SK-N-SH (cell line): ENCODE results near the gene HMGCL.
A peak's percentile ranks its signal among the peaks of the same experiment; 100 is the strongest.

Experiments used
- EP300 ChIP-seq, 2 experiments: IDR thresholded peaks; 2 replicates each; pipeline versions ENCODE4 v1.4.0 to v1.6.1; 2012; ENCODE audit warnings: borderline replicate concordance in 1 of 2, low read depth in 1 of 2, low read length in 1 of 2
- MAX ChIP-seq: IDR thresholded peaks from 2 replicates; pipeline ENCODE4 v1.4.0; 2012; ENCODE audit warnings: low read depth
- MEF2A ChIP-seq: IDR thresholded peaks from 2 replicates; pipeline ENCODE4 v1.4.0; 2012; ENCODE audit warnings: low read depth, borderline replicate concordance
- POLR2AphosphoS5 ChIP-seq: IDR thresholded peaks from 2 replicates; pipeline ENCODE4 v1.6.1; 2012; ENCODE audit warnings: low read depth, low read length
- SMC3 ChIP-seq: IDR thresholded peaks from 2 replicates; pipeline ENCODE4 v1.6.1; 2012; ENCODE audit warnings: low read depth, low read length, improper control_type of control experiment
- USF2 ChIP-seq: fragments of 150-350 bp; IDR thresholded peaks from 2 replicates; pipeline ENCODE4 v1.6.1; 2017; ENCODE audit warnings: antibody characterized with exemption, low read length, low read depth, borderline replicate concordance

GRCh38 chr1:23825076-23825761 lies at the start of gene HMGCL:
- TF ChIP-seq EP300 (IDR thresholded peaks at IDR 0.05; ENCODE audit: borderline replicate concordance in 1 of 2, low read depth in 1 of 2, low read length in 1 of 2) (0 out of 4 replicates have a peak, but pooled peaks of 1 of the 2 experiments have one; percentile 6), MAX (no peak; the same call in 1 of the 2 replicates), POLR2AphosphoS5 (peak; percentile 97), SMC3 (no peak), MEF2A (no peak), USF2 (no peak; the same call in none of the 2 replicates)
